GM12878 (cell line): ENCODE measurements around the gene HIVEP2. TPM values are rescaled to one million over a fixed set of nuclear protein-coding genes. Genes with fewer than 3 reads are reported as not detected.

Experiments used
- ATAC-seq: fragments of 200-7000 bp; cut with Tn5 transposase; 3 replicates; pipeline ENCODE4 v1.9.1; 2020; ENCODE audit warnings: mild to moderate bottlenecking, moderate library complexity
- BruUV-seq: library from RNA; stranded (reverse); fragments of 400-500 nt; replicated peaks from 2 replicates; lab custom pipeline; 2021; lab: Mats Ljungman, UMichigan
- CTCF ChIA-PET: fragments of 300-600 bp; sonication (Branson Sonifier 250); formaldehyde crosslinking; extraction: SDS; loops from one replicate; lab custom pipeline; 2021; ENCODE audit warnings: inconsistent platforms; lab: Yijun Ruan, JAX
- POLR2A ChIA-PET: fragments of 350-600 bp; formaldehyde crosslinking; extraction: SDS; loops from one replicate; lab custom pipeline; 2021; ENCODE audit warnings: inconsistent platforms; lab: Charles Lee
- RAD21 ChIA-PET: fragments of 300-600 bp; sonication (Branson Sonifier 250); formaldehyde crosslinking; loops from one replicate; lab custom pipeline; 2023; ENCODE audit warnings: antibody characterized with exemption; ENCODE audit not compliant: unreplicated experiment; lab: Charles Lee
- SMC1A ChIA-PET: fragments of 300-600 bp; sonication (Branson Sonifier 250); formaldehyde crosslinking; loops from one replicate; lab custom pipeline; 2023; ENCODE audit not compliant: unreplicated experiment, uncharacterized antibody; lab: Charles Lee
- DNase-seq: peaks from one replicate; pipeline ENCODE4 v3.0.0-alpha.2; 2011; ENCODE audit warnings: low read depth, low spot score
- FAIRE-seq: peaks from 3 replicates; lab custom pipeline; 2011; peaks lifted over from hg19 to GRCh38; lab: Jason Lieb, UNC
- H2AFZ ChIP-seq: 2 replicates; pipeline ENCODE4 v1.6.0; 2011; ENCODE audit warnings: low read depth, low read length, control low read depth; ENCODE audit not compliant: control insufficient read depth
- H3K27ac ChIP-seq: 2 replicates; pipeline ENCODE4 v1.5.1; 2011; ENCODE audit warnings: control low read depth; ENCODE audit not compliant: control insufficient read depth, insufficient read depth
- H3K27me3 ChIP-seq, 2 experiments: replicated peaks in 1 of 2; 2 replicates each; pipeline versions ENCODE4 v1.6.0 to v1.6.1; 2011; ENCODE audit warnings: low read length in 1 of 2; ENCODE audit not compliant: control insufficient read depth in 2 of 2, insufficient read depth in 2 of 2
- H3K36me3 ChIP-seq, 2 experiments: 2 replicates each; pipeline ENCODE4 v1.5.1; 2011; ENCODE audit warnings: low read length in 1 of 2; ENCODE audit not compliant: control insufficient read depth in 2 of 2, insufficient read depth in 2 of 2
- H3K4me1 ChIP-seq: 2 replicates; pipeline ENCODE4 v1.6.1; 2011; ENCODE audit warnings: mild to moderate bottlenecking, low read length, moderate library complexity, mixed read lengths; ENCODE audit not compliant: control insufficient read depth, insufficient read depth
- H3K4me2 ChIP-seq: 2 replicates; pipeline ENCODE4 v1.6.0; 2011; ENCODE audit warnings: control low read depth; ENCODE audit not compliant: control insufficient read depth, insufficient read depth
- H3K4me3 ChIP-seq: fragments of 200-600 bp; sonication (generic); 2 replicates; pipeline ENCODE4 v1.5.1; 2016
- H3K79me2 ChIP-seq: 2 replicates; pipeline ENCODE4 v1.6.0; 2011; ENCODE audit warnings: low read length; ENCODE audit not compliant: control insufficient read depth, insufficient read depth
- H3K9ac ChIP-seq: 2 replicates; pipeline ENCODE4 v1.8.0; 2011; ENCODE audit warnings: low read length, control low read depth, mixed read lengths; ENCODE audit not compliant: control insufficient read depth, insufficient read depth
- H3K9me3 ChIP-seq: replicated peaks from 3 replicates; pipeline ENCODE4 v1.5.1; 2011; ENCODE audit warnings: mild to moderate bottlenecking, low read length; ENCODE audit not compliant: control insufficient read depth, insufficient read depth
- H4K20me1 ChIP-seq: 2 replicates; pipeline ENCODE4 v1.6.0; 2011; ENCODE audit not compliant: control insufficient read depth, insufficient read depth
- SMARCA5 ChIP-seq: fragments of 450-650 bp; IDR thresholded peaks from 2 replicates; pipeline ENCODE4 v1.6.1; 2017; ENCODE audit warnings: mild to moderate bottlenecking
- WGBS: methylation state at CpG from one replicate; pipeline ENCODE4 v1.1.6; 2016; ENCODE audit warnings: low lambda C conversion rate; ENCODE audit not compliant: insufficient replicate concordance, insufficient coverage; ENCODE audit errors: missing lambda C conversion rate; 5-methylcytosine and 5-hydroxymethylcytosine counted together
- in situ Hi-C: fragments of 300-500 bp; cut with MboI; formaldehyde crosslinking; loops from 9 replicates; pipeline ENCODE4 v1.14.3; 2018; ENCODE audit warnings: mixed read lengths
- intact Hi-C: fragments of 100-400 bp; cut with micrococcal nuclease; formaldehyde crosslinking; loops from one replicate; pipeline ENCODE4 v1.14.2; 2022; ENCODE audit not compliant: unreplicated experiment
- polyA plus RNA-seq, 11 experiments: library from polyadenylated mRNA; depleted of rRNA in 4 of 11; unstranded in 6 of 11; stranded (reverse) in 5 of 11; fragments of >200 nt; fragmentation: Nextera tagmentation in 4 of 11; fragmentation: Illumina TruSeq in 1 of 11; extraction: Ambion mirVana in 4 of 11; extraction: Trizol in 1 of 11; gene quantifications; 1 replicate in 1 of 11; 2 replicates in 10 of 11; pipeline versions ENCODE4 v1.2.1 to v1.2.3, GENCODE V29; 2011 to 2016; ENCODE audit warnings: inconsistent platforms in 2 of 11, missing spikeins in 2 of 11, low read depth in 1 of 11
- total RNA-seq, 4 experiments: library from RNA; depleted of rRNA in 3 of 4; stranded (reverse); fragments of >200 nt in 3 of 4; fragmentation: Illumina TruSeq in 1 of 4; extraction: Trizol in 1 of 4; gene quantifications; 2 replicates each; pipeline versions ENCODE4 v1.2.1 to v1.2.3, GENCODE V29; 2013 to 2021
- TF ChIP-seq, protein P1 (sequence below): fragments of 450-650 bp; IDR thresholded peaks from 2 replicates; pipeline ENCODE4 v1.6.1; 2016; ENCODE audit warnings: mild to moderate bottlenecking

Gene HIVEP2
- total and polyA plus RNA-seq, 10 of the 15 experiments (the other 5 are each of a cell fraction or from before 2014, with no cell fraction given), result 1.2 to 15.7 (median 10.2) TPM

DNA sequence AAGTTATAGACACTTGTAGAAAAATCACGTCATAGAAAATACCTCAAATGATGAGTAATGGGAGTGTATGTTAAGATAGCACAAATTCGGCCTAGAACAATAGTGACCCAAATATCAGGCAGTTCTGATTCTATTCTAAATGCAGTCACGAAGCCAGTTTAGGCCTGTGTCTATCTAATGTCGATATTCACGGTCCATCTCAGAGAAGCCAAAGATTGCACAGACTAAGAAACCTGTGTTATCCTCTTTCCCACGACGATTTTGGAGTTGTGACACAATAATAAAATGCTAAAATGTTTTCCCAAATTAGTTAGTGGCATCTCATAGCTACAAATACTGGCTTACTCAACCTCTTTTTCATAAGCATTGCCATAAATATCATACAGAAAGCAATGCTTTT is 4.0 kb downstream of the HIVEP2 start:
- in situ Hi-C loops, result loop anchor here (5.0 kb wide), 2 partner anchors 94 to 249 kb away; no protein-coding TSS in a partner anchor
- peak overlapping the region; percentile 78 for H3K4me2 ChIP-seq
- H3K4me3 ChIP-seq, result peak overlapping the region; percentile 22; the same call in 1 of the 2 replicates

More for the DNA sequence above, 4.0 kb downstream of the HIVEP2 start:
- BruUV-seq, result no TSS peak
- Histone ChIP-seq H3K36me3 (0 out of 4 replicates have a peak, but pooled peaks cover 0 to 6% of the 10 kb centered on the region in 2 experiments), H3K4me1 (peaks cover 13% of the 10 kb centered on the region; the same call in 1 of the 2 replicates), H3K9ac (no peak overlapping the region), H3K27ac (no peak overlapping the region), H3K9me3 (peaks cover 3% of the 10 kb centered on the region), H3K79me2 (peaks cover 97% of the 10 kb centered on the region), H3K27me3 (no peaks in the 10 kb centered on the region), H4K20me1 (no peaks in the 10 kb centered on the region), H2AFZ (no peak overlapping the region)
- intact Hi-C loops, result loop anchor here (5.0 to 10.0 kb wide), 2 partner anchors 39 to 484 kb away; no protein-coding TSS in a partner anchor
- no peak for DNase-seq
- no peak for FAIRE-seq
- ChIA-PET POLR2A (interaction anchor here (0.9 to 6.6 kb wide), 4 partner anchors 14 to 122 kb away, joined by 3 to 27 read pairs (median 3); no protein-coding TSS in a partner anchor), RAD21 (interaction anchor here (1.0 to 6.8 kb wide), 13 partner anchors 8 to 98 kb away, joined by 3 to 51 read pairs (median 3); no protein-coding TSS in a partner anchor), CTCF (interaction anchor here (2.0 to 4.7 kb wide), 4 partner anchors 10 to 98 kb away, joined by 7 to 21 read pairs (median 10); no protein-coding TSS in a partner anchor), SMC1A (interaction anchor here (0.5 to 11.3 kb wide), 12 partner anchors 10 to 186 kb away, joined by 3 to 75 read pairs (median 4); no protein-coding TSS in a partner anchor)
- no peak for ATAC-seq
- TF ChIP-seq, protein P1, sequence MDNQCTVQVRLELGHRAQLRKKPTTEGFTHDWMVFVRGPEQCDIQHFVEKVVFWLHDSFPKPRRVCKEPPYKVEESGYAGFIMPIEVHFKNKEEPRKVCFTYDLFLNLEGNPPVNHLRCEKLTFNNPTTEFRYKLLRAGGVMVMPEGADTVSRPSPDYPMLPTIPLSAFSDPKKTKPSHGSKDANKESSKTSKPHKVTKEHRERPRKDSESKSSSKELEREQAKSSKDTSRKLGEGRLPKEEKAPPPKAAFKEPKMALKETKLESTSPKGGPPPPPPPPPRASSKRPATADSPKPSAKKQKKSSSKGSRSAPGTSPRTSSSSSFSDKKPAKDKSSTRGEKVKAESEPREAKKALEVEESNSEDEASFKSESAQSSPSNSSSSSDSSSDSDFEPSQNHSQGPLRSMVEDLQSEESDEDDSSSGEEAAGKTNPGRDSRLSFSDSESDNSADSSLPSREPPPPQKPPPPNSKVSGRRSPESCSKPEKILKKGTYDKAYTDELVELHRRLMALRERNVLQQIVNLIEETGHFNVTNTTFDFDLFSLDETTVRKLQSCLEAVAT, result peak; percentile 66
- no peak for TF ChIP-seq SMARCA5
- WGBS, result 87% methylated on average over 7 of the region's 7 CpGs
